OCI-LY7 (cell line): ENCODE measurements around the gene CYTH3. TPM values are rescaled to one million over a fixed set of nuclear protein-coding genes. Genes with fewer than 3 reads are reported as not detected.

Experiments used
- BruUV-seq: library from RNA; stranded (reverse); fragments of 400-500 nt; replicated peaks from 2 replicates; lab custom pipeline; 2021; lab: Mats Ljungman, UMichigan
- CTCF ChIA-PET: fragments of 300-600 bp; sonication (Branson Sonifier 250); formaldehyde crosslinking; loops from one replicate; lab custom pipeline; 2022; ENCODE audit warnings: antibody characterized with exemption; ENCODE audit not compliant: unreplicated experiment; lab: Charles Lee
- POLR2A ChIA-PET: fragments of 300-600 bp; sonication (Branson Sonifier 250); formaldehyde crosslinking; loops from one replicate; lab custom pipeline; 2022; ENCODE audit warnings: antibody characterized with exemption; lab: Charles Lee
- DNase-seq: peaks from one replicate; pipeline ENCODE4 v3.0.0-alpha.2; 2015; ENCODE audit warnings: low spot score
- H2AFZ ChIP-seq: fragments of 200-600 bp; sonication (generic), shearing (Covaris generic); 2 replicates; pipeline ENCODE4 v1.6.1; 2014; ENCODE audit warnings: mild to moderate bottlenecking, antibody characterized with exemption, low read length, moderate library complexity
- H3K27ac ChIP-seq: fragments of 200-600 bp; sonication (generic); 2 replicates; pipeline ENCODE4 v1.5.1; 2014; ENCODE audit warnings: mixed run types, low read depth, mild to moderate bottlenecking, moderate library complexity, low read length, inconsistent platforms; ENCODE audit not compliant: poor library complexity, severe bottlenecking
- H3K36me3 ChIP-seq: fragments of 200-600 bp; sonication (generic); 2 replicates; pipeline ENCODE4 v1.6.1; 2014; ENCODE audit warnings: mild to moderate bottlenecking, antibody characterized with exemption, low read length, moderate library complexity, mixed read lengths; ENCODE audit not compliant: insufficient read depth
- H3K4me1 ChIP-seq: fragments of 200-600 bp; sonication (generic); 2 replicates; pipeline ENCODE4 v1.5.1; 2014; ENCODE audit warnings: mild to moderate bottlenecking, low read length; ENCODE audit not compliant: insufficient read depth, poor library complexity, severe bottlenecking
- H3K4me2 ChIP-seq: fragments of 200-600 bp; sonication (generic); 2 replicates; pipeline ENCODE4 v1.6.1; 2014; ENCODE audit warnings: mild to moderate bottlenecking, low read length
- H3K4me3 ChIP-seq: fragments of 200-600 bp; sonication (generic); 2 replicates; pipeline ENCODE4 v1.5.1; 2014; ENCODE audit warnings: mild to moderate bottlenecking, low read depth, low read length; ENCODE audit not compliant: poor library complexity, severe bottlenecking
- H3K79me2 ChIP-seq: fragments of 200-600 bp; sonication (generic); 2 replicates; pipeline ENCODE4 v1.6.1; 2016; ENCODE audit warnings: low read depth, mild to moderate bottlenecking, low read length, moderate library complexity, mixed read lengths; ENCODE audit not compliant: insufficient read depth
- H3K9me2 ChIP-seq: fragments of 200-600 bp; sonication (generic); 2 replicates; pipeline ENCODE4 v1.6.1; 2016; ENCODE audit warnings: mild to moderate bottlenecking, low read length, mixed read lengths; ENCODE audit not compliant: insufficient read depth
- H3K9me3 ChIP-seq: fragments of 200-600 bp; sonication (generic); 2 replicates; pipeline ENCODE4 v1.6.1; 2014; ENCODE audit warnings: mild to moderate bottlenecking, mixed run types, low read length, mixed read lengths
- H4K20me1 ChIP-seq: fragments of 200-600 bp; sonication (generic); 2 replicates; pipeline ENCODE4 v1.6.1; 2014; ENCODE audit warnings: mild to moderate bottlenecking, antibody characterized with exemption, low read length, moderate library complexity, mixed read lengths; ENCODE audit not compliant: insufficient read depth
- EZH2phosphoT487 ChIP-seq: fragments of 200-600 bp; sonication (generic); IDR thresholded peaks from 2 replicates; pipeline ENCODE4 v1.6.1; 2018; ENCODE audit warnings: low read depth, borderline replicate concordance, mild to moderate bottlenecking, mixed run types, antibody characterized with exemption, low read length, moderate library complexity, mixed read lengths
- intact Hi-C: fragments of 100-400 bp; cut with micrococcal nuclease; formaldehyde crosslinking; loops from one replicate; pipeline ENCODE4 v1.10.0; 2022; ENCODE audit not compliant: unreplicated experiment
- total RNA-seq, 2 experiments: library from RNA; depleted of rRNA in 1 of 2; stranded (reverse); fragments of >200 nt in 1 of 2; shearing (Covaris generic) in 1 of 2; gene quantifications; 2 replicates each; pipeline ENCODE4 v1.2.3, GENCODE V29; 2014 to 2022
- TF ChIP-seq, protein P1 (sequence below): fragments of 200-600 bp; sonication (generic); conservative IDR thresholded peaks from 2 replicates; pipeline ENCODE4 v1.5.1; 2014; ENCODE audit warnings: mild to moderate bottlenecking, antibody characterized with exemption, low read length, moderate library complexity, mixed read lengths

The CYTH3 gene
- total RNA-seq, 2 experiments from 2014 or later, result 3.7 to 4.7 TPM

DNA sequence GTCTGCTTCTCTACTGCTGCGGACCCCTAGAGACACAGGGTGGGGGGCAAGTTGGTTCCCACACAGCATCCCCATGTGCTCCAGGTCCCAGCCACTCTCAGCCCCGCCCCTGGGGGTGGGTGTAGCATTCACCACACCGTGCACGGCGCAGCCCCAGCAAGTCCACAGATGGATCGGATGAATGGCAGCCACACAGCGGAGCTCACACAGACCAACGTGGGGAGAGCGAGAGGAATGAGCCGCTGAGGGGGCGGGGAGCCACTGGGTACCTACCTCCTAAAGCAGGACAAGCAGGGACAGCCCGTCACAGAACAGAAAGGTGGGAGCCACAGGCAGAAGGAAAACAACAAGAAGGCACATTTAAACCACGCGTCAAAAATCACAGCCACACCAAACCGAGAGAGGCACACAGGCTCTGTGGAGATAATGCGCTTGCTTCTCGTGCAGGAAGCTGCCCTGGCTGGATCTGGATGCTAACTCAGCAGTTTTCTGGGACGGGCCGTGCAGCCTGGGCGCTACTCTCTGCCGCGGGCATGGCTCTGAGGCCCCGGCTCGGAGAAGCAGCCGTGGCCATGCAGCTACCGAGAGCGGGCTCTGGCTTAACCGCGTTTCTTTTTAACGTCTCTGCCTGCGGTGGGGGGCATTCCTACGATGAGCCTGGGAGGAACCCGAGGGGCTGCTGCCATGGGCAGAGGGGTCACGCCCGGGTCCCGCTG lies 102.5 kb downstream of the CYTH3 start:
- H3K9me2 ChIP-seq, result no peaks in the 10 kb centered on the region
- peaks cover 9% of the 10 kb centered on the region for H3K4me1 ChIP-seq
- CTCF ChIA-PET, result no interaction called here
- TF ChIP-seq, protein P1, sequence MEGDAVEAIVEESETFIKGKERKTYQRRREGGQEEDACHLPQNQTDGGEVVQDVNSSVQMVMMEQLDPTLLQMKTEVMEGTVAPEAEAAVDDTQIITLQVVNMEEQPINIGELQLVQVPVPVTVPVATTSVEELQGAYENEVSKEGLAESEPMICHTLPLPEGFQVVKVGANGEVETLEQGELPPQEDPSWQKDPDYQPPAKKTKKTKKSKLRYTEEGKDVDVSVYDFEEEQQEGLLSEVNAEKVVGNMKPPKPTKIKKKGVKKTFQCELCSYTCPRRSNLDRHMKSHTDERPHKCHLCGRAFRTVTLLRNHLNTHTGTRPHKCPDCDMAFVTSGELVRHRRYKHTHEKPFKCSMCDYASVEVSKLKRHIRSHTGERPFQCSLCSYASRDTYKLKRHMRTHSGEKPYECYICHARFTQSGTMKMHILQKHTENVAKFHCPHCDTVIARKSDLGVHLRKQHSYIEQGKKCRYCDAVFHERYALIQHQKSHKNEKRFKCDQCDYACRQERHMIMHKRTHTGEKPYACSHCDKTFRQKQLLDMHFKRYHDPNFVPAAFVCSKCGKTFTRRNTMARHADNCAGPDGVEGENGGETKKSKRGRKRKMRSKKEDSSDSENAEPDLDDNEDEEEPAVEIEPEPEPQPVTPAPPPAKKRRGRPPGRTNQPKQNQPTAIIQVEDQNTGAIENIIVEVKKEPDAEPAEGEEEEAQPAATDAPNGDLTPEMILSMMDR, result no peak
- TF ChIP-seq EZH2phosphoT487, result no peak
- H4K20me1 ChIP-seq, result no peaks in the 10 kb centered on the region
- H3K27ac ChIP-seq, result no peak overlapping the region
- intact Hi-C loops, result no loop called here
- H3K79me2 ChIP-seq, result no peaks in the 10 kb centered on the region
- no peaks in the 10 kb centered on the region for H3K36me3 ChIP-seq
- BruUV-seq, result no TSS peak
- H3K4me3 ChIP-seq, result no peak overlapping the region
- no peaks in the 10 kb centered on the region for H3K9me3 ChIP-seq
- POLR2A ChIA-PET, result interaction anchor here (1.0 kb wide), 1 partner anchor 13 kb away, joined by 4 read pairs; no protein-coding TSS in a partner anchor
- H3K4me2 ChIP-seq, result no peak overlapping the region
- H2AFZ ChIP-seq, result no peak overlapping the region
- DNase-seq, result no peak

DNA sequence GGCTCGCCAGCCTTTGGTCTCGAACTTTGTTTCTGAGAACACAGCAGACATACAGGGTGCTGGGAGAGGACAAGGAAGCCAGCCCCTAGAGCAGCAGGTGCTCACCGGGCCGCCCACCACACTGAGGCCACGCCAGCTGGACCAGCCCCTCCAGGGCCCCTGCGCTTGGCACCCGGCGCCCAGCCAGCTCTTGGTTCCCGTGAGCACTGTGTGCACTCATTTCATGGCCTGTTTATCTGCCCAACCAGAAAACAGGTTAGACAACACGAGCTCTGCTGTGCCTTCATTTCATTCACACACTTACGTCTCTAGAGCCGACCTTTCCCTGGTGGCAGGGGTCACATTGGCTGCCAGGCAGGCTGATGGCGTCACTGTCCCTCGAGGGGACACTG lies 104.0 kb downstream of the CYTH3 start:
- Histone ChIP-seq H3K4me2 (no peak overlapping the region), H3K9me2 (no peaks in the 10 kb centered on the region), H3K27ac (no peak overlapping the region), H3K4me1 (peaks cover 9% of the 10 kb centered on the region), H3K79me2 (no peaks in the 10 kb centered on the region), H2AFZ (no peak overlapping the region), H4K20me1 (no peaks in the 10 kb centered on the region), H3K9me3 (no peaks in the 10 kb centered on the region), H3K36me3 (no peaks in the 10 kb centered on the region), H3K4me3 (no peak overlapping the region)
- no TSS peak for BruUV-seq
- no peak for TF ChIP-seq EZH2phosphoT487
- TF ChIP-seq, protein P1, result no peak
- intact Hi-C loops, result no loop called here
- ChIA-PET POLR2A (no interaction called here), CTCF (no interaction called here)
- no peak for DNase-seq
